ENCODE measurements around the gene TP73.

The TP73 gene

DNA sequence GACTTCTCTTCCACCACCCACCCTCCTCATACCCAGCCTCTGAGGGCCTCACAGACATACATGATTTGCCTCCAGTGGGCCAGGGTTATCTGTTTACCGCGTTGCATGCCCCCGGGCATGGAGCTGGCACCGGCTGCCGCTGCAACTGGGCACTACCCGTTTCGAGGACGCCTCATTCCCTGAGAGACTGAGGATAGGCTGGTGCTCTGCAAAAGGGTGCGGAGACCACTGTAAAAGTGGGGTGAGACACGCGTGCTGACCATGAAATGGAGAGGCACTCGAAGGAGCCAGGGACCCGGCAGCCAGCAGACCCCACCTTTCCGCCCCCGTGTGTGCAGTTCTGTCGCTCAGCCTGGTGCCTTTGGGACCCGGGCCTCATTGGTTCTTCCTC, 20.6 kb downstream of the TP73 start:
- no peak for DNase-seq (ENCODE audit: low read depth in 2 of 2)

GRCh38 chr1:3673381-3674099, 21.2 kb downstream of the TP73 start:
- no peak for DNase-seq (ENCODE audit: low read depth in 2 of 2)

GRCh38 chr1:3674100-3675094, 22.1 kb downstream of the TP73 start:
- no peak for DNase-seq (ENCODE audit: low read depth in 2 of 2)

- DNase-seq (ENCODE audit: low read depth in 2 of 2), result no peak
Measured at GRCh38 chr1:3675436-3675835, 23.1 kb downstream of the TP73 start.

DNA sequence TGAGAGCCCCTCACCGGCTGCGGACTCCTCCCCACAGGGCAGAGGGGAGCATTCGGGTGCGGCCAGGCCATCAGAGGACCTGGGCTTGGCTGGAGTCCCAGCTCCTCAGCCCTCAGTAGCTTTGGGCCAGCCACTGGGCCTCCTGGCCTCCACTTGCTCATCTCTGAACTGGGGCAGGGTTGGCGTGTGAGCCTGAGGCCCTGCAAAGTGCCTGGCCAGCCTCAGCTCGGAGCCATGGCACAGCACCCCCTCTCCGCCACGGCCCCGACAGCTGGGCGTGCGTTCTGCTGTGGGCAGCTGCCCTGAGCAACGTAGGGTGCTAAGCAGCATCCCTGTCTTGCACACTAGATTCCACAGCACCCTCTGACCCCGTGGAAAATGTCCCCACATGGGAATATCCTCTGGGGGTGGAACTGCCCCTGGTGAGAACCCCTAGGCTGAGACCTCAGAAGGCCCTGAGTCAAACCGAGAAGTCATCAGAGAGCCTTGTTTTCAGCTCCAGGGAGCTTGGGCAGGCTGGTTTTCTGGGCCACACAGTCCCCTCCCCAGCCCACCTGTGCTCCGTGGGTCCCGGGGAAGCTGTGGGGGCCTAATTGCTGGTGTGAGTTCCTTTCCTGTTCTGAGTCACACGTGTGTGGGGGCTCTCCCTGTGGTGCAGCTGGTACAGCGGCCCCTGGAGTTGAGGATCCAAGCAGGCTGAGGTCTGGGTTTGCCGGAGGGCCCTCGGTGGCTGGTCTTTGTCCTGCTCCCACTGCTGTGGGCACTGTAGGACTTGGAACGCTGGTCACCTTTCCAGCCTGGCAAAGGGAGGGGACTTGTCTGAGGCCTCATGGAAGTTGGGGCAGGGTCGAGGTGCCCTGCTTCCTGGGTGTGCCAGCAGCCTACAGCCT, 24.5 kb downstream of the TP73 start:
- DNase-seq (ENCODE audit: low read depth in 2 of 2), result no peak

GRCh38 chr1:3677484-3677883, 25.2 kb downstream of the TP73 start:
- DNase-seq (ENCODE audit: low read depth in 2 of 2), result no peak

DNA sequence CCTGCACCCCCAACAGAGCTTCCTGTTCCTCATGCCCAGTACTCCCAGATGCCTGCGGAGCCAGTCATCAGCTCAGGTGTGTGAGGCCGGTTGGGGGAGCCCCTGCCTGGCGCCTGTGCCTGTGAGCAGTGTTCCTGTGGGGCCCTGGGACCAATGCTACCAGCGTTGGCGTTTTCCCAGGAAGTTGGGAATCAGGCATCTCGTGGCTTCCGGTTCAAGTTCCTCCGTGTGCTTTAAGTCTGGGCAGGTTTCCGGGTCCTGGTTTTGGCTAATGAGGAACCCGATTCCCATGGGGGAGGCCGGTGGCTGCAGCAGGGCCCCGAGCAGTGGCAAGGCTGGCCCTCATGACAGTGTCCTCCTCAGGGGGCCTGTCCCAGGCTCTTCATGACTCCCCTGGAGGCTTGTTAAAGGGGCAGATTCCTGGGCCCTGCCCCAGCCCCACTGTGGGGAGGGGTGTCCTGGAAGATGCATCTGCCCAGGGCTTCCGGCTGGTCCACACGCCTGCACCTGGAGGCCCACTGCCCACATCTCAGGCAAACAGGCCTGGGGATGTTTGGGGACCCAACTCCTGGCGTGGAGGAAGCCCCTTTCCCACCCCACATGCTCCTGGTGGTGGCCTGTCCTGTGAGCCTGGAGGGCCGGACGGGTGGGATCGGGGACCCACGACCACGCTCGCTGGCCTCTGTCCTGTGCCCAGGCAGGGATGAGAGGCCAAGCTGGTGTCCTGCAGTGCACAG, 26.2 kb downstream of the TP73 start:
- DNase-seq (ENCODE audit: low read depth in 2 of 2), result no peak

GRCh38 chr1:3679098-3679555, 26.8 kb downstream of the TP73 start:
- DNase-seq (ENCODE audit: low read depth in 2 of 2), result no peak

- DNase-seq (ENCODE audit: low read depth in 2 of 2), result no peak
Measured at GRCh38 chr1:3679799-3680453, 27.6 kb downstream of the TP73 start.

DNA sequence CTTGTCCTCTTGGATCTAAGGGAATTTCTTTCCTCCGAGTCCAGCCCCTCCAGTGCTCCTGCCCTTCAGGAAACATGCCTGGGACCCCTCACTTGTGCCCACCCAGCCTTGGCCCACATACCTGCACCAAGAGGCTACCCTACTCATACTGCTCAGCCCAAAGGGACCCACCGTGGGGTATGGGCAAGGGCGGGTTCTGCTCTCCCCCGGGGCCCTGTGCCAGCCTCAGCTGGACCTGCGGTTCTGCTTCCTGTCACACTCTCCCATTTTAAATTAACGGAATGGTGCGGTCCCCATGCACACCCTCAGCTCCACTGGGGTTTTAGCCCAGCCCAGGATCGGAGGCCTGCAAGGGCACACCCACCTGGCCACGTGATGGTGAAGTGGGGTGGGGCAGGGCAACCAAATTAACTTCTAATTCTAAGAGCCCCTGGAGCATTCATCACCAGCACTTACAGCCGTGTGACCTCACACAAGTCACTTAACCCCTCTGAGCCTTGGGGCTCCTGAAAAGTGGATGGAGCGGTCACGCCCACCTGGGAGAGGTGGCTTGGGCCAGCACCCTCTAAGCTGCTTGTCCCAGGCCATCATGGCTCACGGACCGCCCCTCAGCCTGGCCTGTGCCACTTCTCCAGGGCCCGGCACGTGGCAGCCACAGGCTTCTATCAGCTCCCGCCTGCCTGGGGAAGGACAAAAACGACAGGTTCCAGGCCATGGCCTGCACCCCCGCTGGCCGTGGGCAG, 28.3 kb downstream of the TP73 start:
- no peak for DNase-seq (ENCODE audit: low read depth in 2 of 2)

DNA sequence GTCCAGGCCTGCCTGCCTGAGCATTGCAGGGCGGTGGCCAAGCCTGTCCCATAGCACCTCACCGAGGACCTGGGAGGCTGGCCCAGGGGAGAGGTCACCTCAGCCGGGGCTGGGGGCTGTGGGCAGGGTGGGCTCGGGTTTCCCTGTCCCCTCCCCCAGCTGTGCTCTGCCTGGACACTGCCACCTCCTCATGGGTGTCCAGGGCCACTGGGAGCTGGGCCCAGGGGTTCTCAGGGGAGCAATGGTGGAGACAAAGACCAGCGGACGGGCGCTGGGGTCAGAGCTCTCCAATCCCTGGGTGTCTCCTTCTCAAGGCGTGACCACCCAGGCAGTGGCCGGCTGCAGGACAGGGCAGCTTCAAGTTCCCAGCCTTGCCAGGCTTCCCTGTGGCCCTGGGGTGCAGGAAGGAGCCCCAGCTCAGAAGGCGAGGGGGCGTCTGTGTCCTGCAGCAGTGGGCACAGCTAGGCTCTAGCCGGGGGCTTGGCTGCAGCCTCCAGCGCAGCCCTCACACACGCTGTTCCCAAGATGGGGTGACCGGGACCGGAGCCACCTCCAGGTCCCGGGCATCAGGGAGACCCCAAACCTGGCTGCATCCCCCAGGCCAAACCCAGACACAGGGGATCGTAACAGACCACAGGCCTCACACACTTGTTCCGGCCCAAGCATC, 29.0 kb downstream of the TP73 start:
- no peak for DNase-seq (ENCODE audit: low read depth in 2 of 2)

- DNase-seq (ENCODE audit: low read depth in 2 of 2), result no peak
Measured at GRCh38 chr1:3681898-3682806, 29.8 kb downstream of the TP73 start.

DNA sequence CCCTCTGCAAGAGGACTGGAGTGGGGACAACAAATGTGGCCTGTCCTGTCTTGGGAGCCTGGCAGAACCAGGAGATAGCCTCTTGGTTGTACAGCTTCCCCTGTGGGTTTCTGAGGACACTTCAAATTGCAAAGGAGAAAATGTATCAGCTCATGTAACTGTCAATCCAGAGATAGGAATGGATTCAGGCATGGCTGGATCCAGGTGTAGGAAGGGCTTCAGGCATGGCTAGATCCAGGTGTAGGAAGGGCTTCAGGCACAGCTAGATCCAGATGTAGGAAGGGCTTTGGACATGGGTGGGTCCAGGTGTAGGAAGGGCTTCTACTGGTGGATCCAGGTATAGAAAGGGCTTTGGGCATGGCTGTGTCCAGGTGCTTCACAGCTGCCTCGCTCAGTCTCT, 30.9 kb downstream of the TP73 start:
- DNase-seq (ENCODE audit: low read depth in 2 of 2), result no peak

- no peak for DNase-seq (ENCODE audit: low read depth in 2 of 2)
Measured at GRCh38 chr1:3683992-3684391, 31.7 kb downstream of the TP73 start.

DNA sequence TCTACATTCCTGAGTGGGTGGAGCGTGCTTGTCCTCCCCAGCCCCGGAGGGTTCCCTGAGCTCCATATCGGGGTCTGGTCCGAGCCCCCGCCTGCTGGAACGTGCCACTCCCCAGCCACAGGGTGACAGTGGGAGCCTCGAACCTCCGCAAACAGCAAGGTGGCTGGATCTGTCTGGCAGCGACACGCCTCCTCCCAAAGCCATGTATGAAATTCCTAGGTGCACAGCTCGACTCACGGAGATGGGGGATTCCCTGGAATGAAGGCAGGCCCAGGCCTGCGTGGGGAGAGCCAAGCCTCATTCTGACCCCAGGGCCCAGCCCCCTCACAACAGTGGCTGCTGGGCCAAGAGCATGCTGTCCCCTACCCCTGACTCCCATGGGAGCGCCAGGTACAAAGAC, 32.9 kb downstream of the TP73 start:
- no peak for DNase-seq (ENCODE audit: low read depth in 2 of 2)

DNA sequence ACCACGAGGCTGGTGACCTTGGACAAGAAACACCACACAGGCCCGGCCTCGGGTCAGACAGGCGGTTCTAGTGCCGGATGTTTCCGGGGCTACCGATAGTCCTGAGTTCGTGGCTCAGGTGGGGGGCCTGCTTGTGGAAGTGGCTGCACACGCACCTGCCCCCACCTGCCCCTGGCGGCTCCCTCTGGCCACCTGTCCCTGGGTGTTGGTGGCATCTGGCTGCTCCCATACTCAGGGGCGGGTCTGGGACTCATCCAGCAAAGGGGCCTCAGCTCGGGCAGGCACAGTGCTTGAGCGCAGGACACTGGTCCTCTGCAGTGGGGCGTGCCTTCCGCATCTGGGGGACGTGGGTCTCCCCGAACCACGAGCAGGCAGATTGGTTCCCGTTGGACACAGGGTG, 33.6 kb downstream of the TP73 start:
- no peak for DNase-seq (ENCODE audit: low read depth in 2 of 2)

DNA sequence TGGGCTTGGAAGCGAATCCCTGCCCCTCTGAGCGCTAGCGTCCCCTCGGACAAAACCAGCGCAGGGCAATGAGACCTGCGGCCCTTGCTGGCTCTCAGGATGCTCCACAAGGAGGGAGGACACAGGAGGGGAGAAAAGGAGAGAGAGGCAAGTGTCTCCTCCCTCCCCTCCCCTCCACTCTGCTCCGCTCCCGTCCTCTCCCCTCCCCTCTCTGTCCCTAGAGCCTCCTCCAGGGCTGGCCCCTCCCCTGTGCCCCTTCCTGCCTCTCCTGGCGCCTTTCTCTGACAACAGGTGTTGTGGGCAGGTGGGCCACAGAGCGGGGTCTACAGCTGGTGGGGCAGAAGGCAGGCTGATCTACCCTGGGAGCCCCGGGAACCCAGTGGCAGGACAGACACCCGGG, 35.2 kb downstream of the TP73 start:
- DNase-seq (ENCODE audit: low read depth in 2 of 2), result no peak

Data from stimulated activated CD4-positive, alpha-beta T cell treated with anti-CD3 and anti-CD28 coated beads, Interleukin-1b, Interleukin-23, amount 100 ng/mL, for 4 hours (primary cell).